Uterus (tissue), 2 donors: Measurements from ENCODE around the gene POLD1.

Source experiments
- CTCF ChIP-seq, 4 experiments: fragments of 200-600 bp in 2 of 4; fragments of 450-650 bp in 2 of 4; sonication (generic) in 2 of 4; IDR thresholded peaks; one replicate each; pipeline ENCODE4 v1.5.1; 2016 to 2019; ENCODE audit warnings: antibody characterized with exemption in 4 of 4, mild to moderate bottlenecking in 2 of 4, moderate library complexity in 1 of 4
- POLR2A ChIP-seq, 2 donors: fragments of 450-650 bp; IDR thresholded peaks; one replicate each; pipeline ENCODE4 v1.6.1; 2016; ENCODE audit warnings: antibody characterized with exemption in 2 of 2, mild to moderate bottlenecking in 1 of 2, moderate library complexity in 1 of 2

GRCh38 chr19:50433201-50434180 lies 49.3 kb downstream of the POLD1 start:
- TF ChIP-seq CTCF (IDR thresholded peaks at IDR 0.05) (no peak), POLR2A (IDR thresholded peaks at IDR 0.05) (no peak)
